Spleen (tissue), 11 donors: ENCODE measurements around the gene PHTF1. TPM values are rescaled to one million over a fixed set of nuclear protein-coding genes. Genes with fewer than 3 reads are reported as not detected.

Source experiments
- DNase-seq: peaks from one replicate; pipeline ENCODE4 v3.0.0-alpha.2; 2020
- H3K27ac ChIP-seq, 8 donors: fragments of 200-600 bp; sonication (generic) in 7 of 8; 1 replicate in 4 of 8; 2 replicates in 4 of 8; pipeline versions ENCODE4 v1.5.0 to v1.8.0; 2016 to 2021; ENCODE audit warnings: inconsistent platforms in 4 of 8, mild to moderate bottlenecking in 4 of 8, moderate library complexity in 1 of 8
- H3K27me3 ChIP-seq, 7 donors: fragments of 200-600 bp; sonication (generic) in 6 of 7; replicated peaks in 1 of 7; 1 replicate in 4 of 7; 2 replicates in 3 of 7; pipeline versions ENCODE4 v1.5.0 to v1.8.0; 2016 to 2021; ENCODE audit warnings: inconsistent platforms in 3 of 7, mild to moderate bottlenecking in 1 of 7
- H3K36me3 ChIP-seq, 6 donors: fragments of 200-600 bp; sonication (generic) in 5 of 6; 1 replicate in 4 of 6; 2 replicates in 2 of 6; pipeline versions ENCODE4 v1.5.0 to v1.8.0; 2016 to 2021; ENCODE audit warnings: inconsistent platforms in 2 of 6
- H3K4me1 ChIP-seq, 6 donors: fragments of 200-600 bp; sonication (generic) in 5 of 6; 1 replicate in 3 of 6; 2 replicates in 3 of 6; pipeline versions ENCODE4 v1.5.0 to v1.8.0; 2016 to 2021; ENCODE audit warnings: inconsistent platforms in 3 of 6
- H3K4me3 ChIP-seq, 8 donors: fragments of 200-600 bp; sonication (generic) in 7 of 8; 1 replicate in 4 of 8; 2 replicates in 4 of 8; pipeline versions ENCODE4 v1.5.0 to v1.8.0; 2016 to 2021; ENCODE audit warnings: inconsistent platforms in 4 of 8, mild to moderate bottlenecking in 4 of 8, moderate library complexity in 2 of 8
- H3K9me3 ChIP-seq, 8 donors: fragments of 200-600 bp; sonication (generic) in 7 of 8; 1 replicate in 4 of 8; 2 replicates in 4 of 8; pipeline versions ENCODE4 v1.5.0 to v1.8.0; 2016 to 2021; ENCODE audit warnings: inconsistent platforms in 4 of 8
- POLR2A ChIP-seq, 3 donors: fragments of 450-650 bp; IDR thresholded peaks; one replicate each; pipeline ENCODE4 v1.5.1; 2017; ENCODE audit warnings: antibody characterized with exemption in 3 of 3, mild to moderate bottlenecking in 1 of 3
- POLR2AphosphoS5 ChIP-seq, 3 donors: sonication (generic); formaldehyde crosslinking; IDR thresholded peaks; one replicate each; pipeline ENCODE4 v1.5.1; 2017; ENCODE audit warnings: antibody characterized with exemption in 3 of 3
- WGBS, 5 donors: extraction: QIAGEN DNeasy Blood & Tissue Kit in 3 of 5; methylation state at CpG; one replicate each; pipeline versions ENCODE4 v1.1.5 to v1.1.7; 2013 to 2018; 5-methylcytosine and 5-hydroxymethylcytosine counted together
- intact Hi-C: fragments of 100-400 bp; cut with DNase I; formaldehyde crosslinking; loops from one replicate; pipeline ENCODE4 v1.15.0; 2023; ENCODE audit warnings: low total_unique reads
- polyA plus RNA-seq, 3 donors: library from polyadenylated mRNA; stranded (reverse); fragments of 200-250 nt; gene quantifications; one replicate each; pipeline ENCODE4 v1.2.1, GENCODE V29; 2013
- total RNA-seq, 7 donors: library from RNA; depleted of rRNA in 3 of 7; stranded (reverse); fragments of >200 nt in 3 of 7; fragmentation: NEBNext Ultra II Directional in 4 of 7; extraction: Animal tissue kit (Norgen Biotek cat#: 25700) in 4 of 7; gene quantifications; one replicate each; pipeline versions ENCODE4 v1.1.0 to v1.2.1, GENCODE V29; 2016 to 2021
- TF ChIP-seq, protein P1 (sequence below), 11 experiments: fragments of 200-600 bp in 7 of 11; fragments of 450-650 bp in 4 of 11; sonication (generic) in 4 of 11; IDR thresholded peaks in 8 of 11; conservative IDR thresholded peaks in 3 of 11; 1 replicate in 7 of 11; 2 replicates in 4 of 11; pipeline versions ENCODE4 v1.4.0 to v1.8.0; 2016 to 2021; ENCODE audit warnings: antibody characterized with exemption in 11 of 11, inconsistent platforms in 4 of 11, mild to moderate bottlenecking in 1 of 11
- donor health status: healthy with polysubstance abuse.
- donor health status: DM: no; HTN: no; CAD: no; lungs with moderate emphysema.
- donor health status: DM: no; HTN: no; CAD: no.
- donor health status: Bipolar disorder and iron deficiency.
- donor health status: healthy.
- donor health status: DM: no; HTN: no; CAD: no.
- donor health status: DM: yes; HTN: yes; CAD: no.

The PHTF1 gene
- total and polyA plus RNA-seq, 10 donors = 5.6 to 47.6 (median 20.3) TPM

DNA sequence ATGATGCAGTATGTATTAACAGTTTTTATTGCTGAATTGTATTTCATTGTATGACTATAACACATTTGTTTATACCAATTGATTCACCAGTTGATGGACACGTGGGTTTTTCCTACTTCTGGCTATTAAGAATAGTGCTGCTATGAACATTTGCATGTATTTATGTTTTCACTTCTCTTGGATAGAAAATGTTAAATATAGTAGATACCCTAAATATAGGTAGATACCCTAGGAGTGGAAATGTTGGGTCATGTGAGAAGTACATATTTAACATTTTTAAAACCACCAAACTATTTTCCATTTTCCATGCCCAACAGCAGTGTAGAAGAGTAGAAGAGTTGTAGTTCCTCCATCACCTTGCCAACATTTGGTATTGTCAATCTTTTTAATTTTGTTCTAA, 7.8 kb downstream of the PHTF1 start:
- no peak for DNase-seq
- TF ChIP-seq, protein P1, sequence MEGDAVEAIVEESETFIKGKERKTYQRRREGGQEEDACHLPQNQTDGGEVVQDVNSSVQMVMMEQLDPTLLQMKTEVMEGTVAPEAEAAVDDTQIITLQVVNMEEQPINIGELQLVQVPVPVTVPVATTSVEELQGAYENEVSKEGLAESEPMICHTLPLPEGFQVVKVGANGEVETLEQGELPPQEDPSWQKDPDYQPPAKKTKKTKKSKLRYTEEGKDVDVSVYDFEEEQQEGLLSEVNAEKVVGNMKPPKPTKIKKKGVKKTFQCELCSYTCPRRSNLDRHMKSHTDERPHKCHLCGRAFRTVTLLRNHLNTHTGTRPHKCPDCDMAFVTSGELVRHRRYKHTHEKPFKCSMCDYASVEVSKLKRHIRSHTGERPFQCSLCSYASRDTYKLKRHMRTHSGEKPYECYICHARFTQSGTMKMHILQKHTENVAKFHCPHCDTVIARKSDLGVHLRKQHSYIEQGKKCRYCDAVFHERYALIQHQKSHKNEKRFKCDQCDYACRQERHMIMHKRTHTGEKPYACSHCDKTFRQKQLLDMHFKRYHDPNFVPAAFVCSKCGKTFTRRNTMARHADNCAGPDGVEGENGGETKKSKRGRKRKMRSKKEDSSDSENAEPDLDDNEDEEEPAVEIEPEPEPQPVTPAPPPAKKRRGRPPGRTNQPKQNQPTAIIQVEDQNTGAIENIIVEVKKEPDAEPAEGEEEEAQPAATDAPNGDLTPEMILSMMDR (IDR thresholded peaks at IDR 0.05 in 8 of 11, conservative IDR thresholded peaks at IDR 0.05 in 3 of 11) = no peak
- TF ChIP-seq POLR2AphosphoS5 (IDR thresholded peaks at IDR 0.05) (no peak), POLR2A (IDR thresholded peaks at IDR 0.05) (no peak)
- Histone ChIP-seq H3K27ac (no peak overlapping the region), H3K27me3 (no peaks in the 10 kb centered on the region), H3K36me3 (peaks cover 0 to 70% (median 6%) of the 10 kb centered on the region in 6 donors), H3K4me1 (peaks cover 0 to 15% (median under 1%) of the 10 kb centered on the region in 6 donors), H3K4me3 (no peak overlapping the region), H3K9me3 (no peaks in the 10 kb centered on the region)
- WGBS, 5 donors = 71 to 90% (median 81%) methylated on average over 1 of the region's 1 CpG
- intact Hi-C loops = no loop called here

DNA sequence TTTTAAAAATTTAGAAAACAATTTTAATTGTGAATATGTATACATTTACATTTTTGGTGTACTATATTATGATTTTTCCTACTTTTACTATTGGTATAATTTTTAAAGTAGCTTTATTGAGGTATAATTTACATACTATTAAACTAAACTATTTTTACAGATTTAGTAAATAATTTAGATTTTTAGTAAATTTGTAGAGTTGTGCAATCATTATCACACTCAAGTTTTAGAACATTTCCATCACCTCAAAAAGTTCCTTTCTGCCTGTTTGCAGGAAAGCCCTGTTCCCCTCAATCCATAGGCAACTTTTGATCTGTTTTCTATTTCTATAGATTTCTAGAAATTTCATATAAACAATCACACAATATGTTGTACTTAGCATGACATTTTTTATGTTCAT, 8.2 kb downstream of the PHTF1 start:
- DNase-seq = no peak
- Histone ChIP-seq H3K27ac (no peak overlapping the region), H3K4me1 (peaks cover 0 to 11% (median 0%) of the 10 kb centered on the region in 6 donors), H3K9me3 (no peaks in the 10 kb centered on the region), H3K4me3 (no peak overlapping the region), H3K27me3 (no peaks in the 10 kb centered on the region), H3K36me3 (peaks cover 0 to 74% (median 6%) of the 10 kb centered on the region in 6 donors)
- intact Hi-C loops = no loop called here
- TF ChIP-seq POLR2A (IDR thresholded peaks at IDR 0.05) (no peak), POLR2AphosphoS5 (IDR thresholded peaks at IDR 0.05) (no peak)

GRCh38 chr1:113749402-113749801, 9.9 kb downstream of the PHTF1 start:
- TF ChIP-seq POLR2AphosphoS5 (IDR thresholded peaks at IDR 0.05) (no peak), POLR2A (IDR thresholded peaks at IDR 0.05) (no peak)
- TF ChIP-seq, protein P1 (IDR thresholded peaks at IDR 0.05 in 8 of 11, conservative IDR thresholded peaks at IDR 0.05 in 3 of 11) = no peak
- H3K36me3 ChIP-seq = peaks cover 0 to 72% (median 6%) of the 10 kb centered on the region in 6 donors
- H3K27ac ChIP-seq = no peak overlapping the region
- H3K27me3 ChIP-seq = no peaks in the 10 kb centered on the region
- H3K9me3 ChIP-seq = no peaks in the 10 kb centered on the region
- H3K4me3 ChIP-seq = no peak overlapping the region
- intact Hi-C loops = no loop called here
- H3K4me1 ChIP-seq = no peaks in the 10 kb centered on the region
- DNase-seq = no peak
- WGBS, 5 donors = 88 to 95% (median 93%) methylated on average over 3 of the region's 3 CpGs

- WGBS, 5 donors = 84 to 98% (median 95%) methylated on average over 1 of the region's 1 CpG
- Histone ChIP-seq H3K4me1 (no peaks in the 10 kb centered on the region), H3K27me3 (no peaks in the 10 kb centered on the region), H3K4me3 (no peak overlapping the region), H3K36me3 (peaks cover 0 to 72% (median 2%) of the 10 kb centered on the region in 6 donors), H3K27ac (no peak overlapping the region), H3K9me3 (no peaks in the 10 kb centered on the region)
- DNase-seq = no peak
- intact Hi-C loops = no loop called here
- TF ChIP-seq, protein P1 (IDR thresholded peaks at IDR 0.05 in 8 of 11, conservative IDR thresholded peaks at IDR 0.05 in 3 of 11) = no peak
- no peak for TF ChIP-seq POLR2AphosphoS5 (IDR thresholded peaks at IDR 0.05)
- TF ChIP-seq POLR2A (IDR thresholded peaks at IDR 0.05) = no peak
Observed at GRCh38 chr1:113747376-113747775, 11.9 kb downstream of the PHTF1 start.

DNA sequence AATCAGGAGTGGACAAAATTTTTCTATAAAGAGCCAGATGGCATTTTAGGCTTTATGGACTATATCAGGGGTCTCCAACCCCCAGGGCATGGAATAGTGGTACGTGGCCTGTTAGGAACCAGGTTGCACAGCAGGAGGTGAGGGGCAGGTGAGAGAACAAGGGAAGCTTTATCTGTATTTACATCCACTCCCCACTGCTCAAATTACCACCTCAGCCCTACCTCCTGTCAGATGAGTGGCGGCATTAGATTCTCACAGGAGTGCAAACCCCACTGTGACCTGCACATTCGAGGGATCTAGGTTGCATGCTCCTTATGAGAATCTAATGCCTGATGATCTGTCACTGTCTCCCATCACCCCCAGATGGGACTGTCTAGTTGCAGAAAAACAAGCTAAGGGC, 13.9 kb downstream of the PHTF1 start:
- intact Hi-C loops = no loop called here
- DNase-seq = no peak
- TF ChIP-seq POLR2AphosphoS5 (IDR thresholded peaks at IDR 0.05) = no peak
- TF ChIP-seq, protein P1 (IDR thresholded peaks at IDR 0.05 in 8 of 11, conservative IDR thresholded peaks at IDR 0.05 in 3 of 11) = no peak
- TF ChIP-seq POLR2A (IDR thresholded peaks at IDR 0.05) = no peak
- Histone ChIP-seq H3K27me3 (no peaks in the 10 kb centered on the region), H3K4me3 (no peak overlapping the region), H3K27ac (no peak overlapping the region), H3K36me3 (peaks cover 0 to 74% (median 2%) of the 10 kb centered on the region in 6 donors), H3K9me3 (no peaks in the 10 kb centered on the region), H3K4me1 (no peaks in the 10 kb centered on the region)
- WGBS, 5 donors = 95 to 100% (median 96%) methylated on average over 3 of the region's 3 CpGs
